ENCODE data around the gene CNTN1. TPM values are rescaled to one million over a fixed set of nuclear protein-coding genes. Genes with fewer than 3 reads are reported as not detected.

The CNTN1 gene
- total RNA-seq, 2 donors from 2014 or later, result 1.3 to 3.1 TPM

DNA sequence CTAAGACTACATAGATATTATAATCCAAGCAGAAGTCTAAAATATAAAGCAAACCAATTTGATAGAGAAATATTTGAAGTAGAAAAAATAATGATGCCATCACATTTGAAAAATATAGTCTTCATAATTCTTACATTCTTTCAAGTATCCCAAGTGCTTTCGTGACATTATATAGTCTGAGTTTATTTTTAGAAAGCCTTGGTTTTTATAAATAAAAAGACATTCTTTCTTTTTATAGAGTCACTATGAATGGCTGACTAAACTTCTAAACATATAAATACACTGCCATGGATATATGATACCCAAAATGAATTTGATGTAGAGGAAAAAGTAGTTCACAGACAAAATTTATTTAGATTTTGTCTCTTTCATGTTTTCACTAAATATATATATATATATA lies 360.8 kb downstream of the CNTN1 start:
- no peak for DNase-seq
- ATAC-seq, result no peak
- Histone ChIP-seq H3K27me3 (no peaks in the 10 kb centered on the region), H3K27ac (no peak overlapping the region), H3K36me3 (replicated peaks in 1 of 2; ENCODE audit: insufficient read depth in 1 of 2, low read depth in 2 of 2) (no peaks in the 10 kb centered on the region), H3K9me3 (no peaks in the 10 kb centered on the region), H3K4me3 (no peak overlapping the region), H3K4me1 (no peaks in the 10 kb centered on the region)
- TF ChIP-seq, protein P1, sequence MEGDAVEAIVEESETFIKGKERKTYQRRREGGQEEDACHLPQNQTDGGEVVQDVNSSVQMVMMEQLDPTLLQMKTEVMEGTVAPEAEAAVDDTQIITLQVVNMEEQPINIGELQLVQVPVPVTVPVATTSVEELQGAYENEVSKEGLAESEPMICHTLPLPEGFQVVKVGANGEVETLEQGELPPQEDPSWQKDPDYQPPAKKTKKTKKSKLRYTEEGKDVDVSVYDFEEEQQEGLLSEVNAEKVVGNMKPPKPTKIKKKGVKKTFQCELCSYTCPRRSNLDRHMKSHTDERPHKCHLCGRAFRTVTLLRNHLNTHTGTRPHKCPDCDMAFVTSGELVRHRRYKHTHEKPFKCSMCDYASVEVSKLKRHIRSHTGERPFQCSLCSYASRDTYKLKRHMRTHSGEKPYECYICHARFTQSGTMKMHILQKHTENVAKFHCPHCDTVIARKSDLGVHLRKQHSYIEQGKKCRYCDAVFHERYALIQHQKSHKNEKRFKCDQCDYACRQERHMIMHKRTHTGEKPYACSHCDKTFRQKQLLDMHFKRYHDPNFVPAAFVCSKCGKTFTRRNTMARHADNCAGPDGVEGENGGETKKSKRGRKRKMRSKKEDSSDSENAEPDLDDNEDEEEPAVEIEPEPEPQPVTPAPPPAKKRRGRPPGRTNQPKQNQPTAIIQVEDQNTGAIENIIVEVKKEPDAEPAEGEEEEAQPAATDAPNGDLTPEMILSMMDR (IDR thresholded peaks at IDR 0.05), result no peak
- no peak for TF ChIP-seq POLR2A (IDR thresholded peaks at IDR 0.05)
- WGBS, 2 donors, result 54 to 62% methylated on average over 1 of the region's 1 CpG
- intact Hi-C loops (cut with DNase I), result no loop called here

DNA sequence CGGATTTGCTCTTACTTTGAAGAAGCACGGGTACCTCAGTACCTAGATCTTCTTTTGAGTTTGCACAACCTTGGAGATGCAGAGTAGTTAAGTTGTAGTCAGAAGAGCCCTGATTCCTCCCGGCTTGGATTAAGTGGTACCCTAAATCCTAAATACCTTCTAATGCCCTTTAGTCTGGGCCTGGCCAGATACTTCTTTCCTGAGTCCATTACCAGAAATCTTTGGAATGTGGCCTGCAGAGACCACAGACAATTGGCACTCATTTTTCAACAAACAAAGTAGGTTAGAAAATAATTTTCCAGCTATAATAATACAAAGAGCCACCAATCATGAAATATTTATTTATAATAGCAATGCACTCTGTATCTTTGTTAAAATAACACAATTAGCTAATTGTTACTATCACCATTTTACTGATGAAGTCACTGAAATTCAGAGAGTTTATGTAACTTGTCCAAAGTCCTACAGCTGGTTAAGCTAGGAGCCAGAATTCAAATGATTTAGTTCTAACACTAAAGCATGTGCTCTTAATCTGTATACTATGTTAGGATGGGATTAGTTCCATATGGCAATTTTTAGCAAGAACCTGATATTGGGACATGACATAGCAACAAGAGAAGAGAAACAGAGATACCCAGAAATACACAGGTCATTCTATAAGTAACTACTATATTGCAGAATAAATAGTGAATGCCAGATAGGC lies 363.8 kb downstream of the CNTN1 start:
- H3K36me3 ChIP-seq (replicated peaks in 1 of 2; ENCODE audit: insufficient read depth in 1 of 2, low read depth in 2 of 2), result no peaks in the 10 kb centered on the region
- no peaks in the 10 kb centered on the region for H3K4me1 ChIP-seq
- H3K27ac ChIP-seq, result no peak overlapping the region
- WGBS, 2 donors, result 50 to 58% methylated on average over 3 of the region's 3 CpGs
- DNase-seq (no peak), ATAC-seq (no peak)
- no peak overlapping the region for H3K4me3 ChIP-seq
- intact Hi-C loops (cut with DNase I), result no loop called here
- no peaks in the 10 kb centered on the region for H3K27me3 ChIP-seq
- H3K9me3 ChIP-seq, result no peaks in the 10 kb centered on the region
- no peak for TF ChIP-seq POLR2A (IDR thresholded peaks at IDR 0.05)
- TF ChIP-seq, protein P1 (IDR thresholded peaks at IDR 0.05), result no peak

DNA sequence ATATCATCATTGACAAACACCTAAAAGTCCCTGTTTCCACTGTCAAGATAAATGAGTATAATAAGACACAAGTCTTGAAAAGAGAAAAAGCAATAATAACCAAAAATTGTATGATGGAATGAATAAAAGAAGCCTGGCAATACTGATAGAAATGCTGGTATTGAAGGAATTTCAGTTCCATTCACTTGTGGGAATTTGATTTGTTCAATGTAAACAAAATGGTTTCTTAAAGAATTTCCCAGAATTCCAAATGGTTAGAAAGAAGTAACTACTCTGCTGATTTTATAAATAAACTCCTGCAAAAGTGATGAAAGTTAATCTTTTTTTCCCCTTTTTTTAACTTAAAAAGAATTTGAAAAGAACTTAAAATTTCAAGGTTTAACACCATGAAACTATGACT lies 366.0 kb downstream of the CNTN1 start:
- Histone ChIP-seq H3K9me3 (no peaks in the 10 kb centered on the region), H3K27ac (no peak overlapping the region), H3K27me3 (no peaks in the 10 kb centered on the region), H3K4me3 (no peak overlapping the region), H3K4me1 (no peaks in the 10 kb centered on the region), H3K36me3 (replicated peaks in 1 of 2; ENCODE audit: insufficient read depth in 1 of 2, low read depth in 2 of 2) (no peaks in the 10 kb centered on the region)
- DNase-seq (no peak), ATAC-seq (no peak)
- intact Hi-C loops (cut with DNase I), result no loop called here
- TF ChIP-seq, protein P1 (IDR thresholded peaks at IDR 0.05), result no peak
- no peak for TF ChIP-seq POLR2A (IDR thresholded peaks at IDR 0.05)

DNA sequence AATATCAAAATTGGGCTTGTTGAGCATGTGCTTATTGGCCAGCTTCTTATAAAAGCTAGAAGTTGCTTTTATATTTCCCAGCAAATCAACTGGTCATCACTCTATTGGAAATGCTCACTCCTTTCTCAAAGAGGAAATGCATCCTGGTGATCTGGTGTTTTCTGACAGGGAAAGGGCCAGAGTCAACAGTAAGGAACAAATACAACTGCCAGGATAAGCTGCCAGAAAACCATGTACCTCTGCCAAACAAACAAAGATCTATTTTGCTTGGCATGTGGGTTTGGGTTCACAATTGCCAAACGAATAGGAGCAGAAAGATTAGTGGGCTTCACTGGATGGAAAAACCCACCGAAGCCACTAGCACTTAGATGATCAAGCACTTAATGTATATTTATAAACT lies 369.0 kb downstream of the CNTN1 start:
- H3K27me3 ChIP-seq, result no peaks in the 10 kb centered on the region
- no peaks in the 10 kb centered on the region for H3K9me3 ChIP-seq
- ATAC-seq (no peak), DNase-seq (no peak)
- no peak for TF ChIP-seq POLR2A (IDR thresholded peaks at IDR 0.05)
- TF ChIP-seq, protein P1 (IDR thresholded peaks at IDR 0.05), result no peak
- H3K4me3 ChIP-seq, result no peak overlapping the region
- H3K27ac ChIP-seq, result no peak overlapping the region
- H3K4me1 ChIP-seq, result no peaks in the 10 kb centered on the region
- 26 to 33% methylated on average over 2 of the region's 2 CpGs for WGBS, 2 donors
- no peaks in the 10 kb centered on the region for H3K36me3 ChIP-seq (replicated peaks in 1 of 2; ENCODE audit: insufficient read depth in 1 of 2, low read depth in 2 of 2)
- intact Hi-C loops (cut with DNase I), result no loop called here

DNA sequence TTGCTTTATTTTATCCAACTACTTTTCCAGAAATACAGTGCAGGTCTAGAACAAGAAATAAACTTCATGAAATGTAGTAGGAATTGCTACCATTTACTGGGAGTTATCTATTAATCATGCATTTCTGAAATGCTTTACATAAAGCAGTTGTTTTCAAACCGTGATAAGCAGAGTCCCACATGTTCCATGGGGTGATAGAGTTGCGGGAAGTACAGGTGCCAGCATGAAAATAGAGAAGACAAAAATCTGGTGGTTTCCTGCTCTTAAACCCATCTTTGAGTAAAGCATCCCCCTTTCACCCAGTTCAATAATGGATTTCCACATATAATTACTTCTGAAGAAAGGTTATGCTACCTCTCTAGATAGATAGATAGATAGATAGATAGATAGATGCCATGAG lies 372.2 kb downstream of the CNTN1 start:
- WGBS, 2 donors, result 38 to 48% methylated on average over 2 of the region's 2 CpGs
- H3K4me1 ChIP-seq, result no peaks in the 10 kb centered on the region
- TF ChIP-seq, protein P1 (IDR thresholded peaks at IDR 0.05), result no peak
- no peak for TF ChIP-seq POLR2A (IDR thresholded peaks at IDR 0.05)
- intact Hi-C loops (cut with DNase I), result no loop called here
- no peak for DNase-seq
- ATAC-seq, result no peak
- no peaks in the 10 kb centered on the region for H3K9me3 ChIP-seq
- no peaks in the 10 kb centered on the region for H3K27me3 ChIP-seq
- no peak overlapping the region for H3K4me3 ChIP-seq
- H3K36me3 ChIP-seq (replicated peaks in 1 of 2; ENCODE audit: insufficient read depth in 1 of 2, low read depth in 2 of 2), result no peaks in the 10 kb centered on the region
- H3K27ac ChIP-seq, result no peak overlapping the region
